OCI-LY1 (cell line): ENCODE data around the gene WBP1L.

ENCODE experiments used
- H2AFZ ChIP-seq: fragments of 200-600 bp; sonication (generic), shearing (Covaris generic); 2 replicates; pipeline ENCODE4 v1.6.0; 2014; ENCODE audit warnings: antibody characterized with exemption, mild to moderate bottlenecking, low read length
- H3F3A ChIP-seq: fragments of 200-600 bp; sonication (generic), shearing (Covaris generic); 2 replicates; pipeline ENCODE4 v1.6.0; 2014; ENCODE audit warnings: mild to moderate bottlenecking, antibody characterized with exemption, low read length, moderate library complexity; ENCODE audit not compliant: insufficient read depth
- H3K27ac ChIP-seq: fragments of 200-600 bp; sonication (generic); 2 replicates; pipeline ENCODE4 v1.5.1; 2014; ENCODE audit warnings: low read length, mixed run types, mild to moderate bottlenecking, low read depth; ENCODE audit not compliant: poor library complexity, severe bottlenecking
- H3K27me3 ChIP-seq: fragments of 200-600 bp; sonication (generic); 2 replicates; pipeline ENCODE4 v1.6.0; 2014; ENCODE audit warnings: antibody characterized with exemption, mild to moderate bottlenecking, low read length, moderate library complexity; ENCODE audit not compliant: insufficient read depth
- H3K36me3 ChIP-seq: fragments of 200-600 bp; sonication (generic); 2 replicates; pipeline ENCODE4 v1.6.1; 2014; ENCODE audit warnings: mild to moderate bottlenecking, antibody characterized with exemption, low read length, moderate library complexity, mixed read lengths; ENCODE audit not compliant: insufficient read depth
- H3K4me1 ChIP-seq: fragments of 200-600 bp; sonication (generic); 2 replicates; pipeline ENCODE4 v1.5.1; 2014; ENCODE audit warnings: mild to moderate bottlenecking, low read length, moderate library complexity; ENCODE audit not compliant: insufficient read depth, severe bottlenecking
- H3K4me2 ChIP-seq: fragments of 200-600 bp; sonication (generic), shearing (Covaris generic); 2 replicates; pipeline ENCODE4 v1.6.1; 2014; ENCODE audit warnings: low read length
- H3K4me3 ChIP-seq: fragments of 200-600 bp; sonication (generic); 2 replicates; pipeline ENCODE4 v1.5.1; 2014; ENCODE audit warnings: low read length, low read depth, mild to moderate bottlenecking, mixed read lengths; ENCODE audit not compliant: poor library complexity, severe bottlenecking
- H3K79me2 ChIP-seq: fragments of 200-600 bp; shearing (Covaris generic); 2 replicates; pipeline ENCODE4 v1.6.1; 2016; ENCODE audit warnings: mixed run types, low read length, mixed read lengths; ENCODE audit not compliant: insufficient read depth
- H3K9ac ChIP-seq: fragments of 200-600 bp; sonication (generic), shearing (Covaris generic); 2 replicates; pipeline ENCODE4 v1.6.1; 2014; ENCODE audit warnings: mild to moderate bottlenecking, low read length, mixed read lengths
- H3K9me2 ChIP-seq: fragments of 200-600 bp; sonication (generic), shearing (Covaris generic); 2 replicates; pipeline ENCODE4 v1.6.1; 2014; ENCODE audit warnings: low read depth, mild to moderate bottlenecking, low read length, mixed read lengths
- H3K9me3 ChIP-seq: fragments of 200-600 bp; shearing (Covaris generic); 2 replicates; pipeline ENCODE4 v1.6.1; 2014; ENCODE audit warnings: low read length, mixed read lengths
- H4K20me1 ChIP-seq: fragments of 200-600 bp; sonication (generic), shearing (Covaris generic); 2 replicates; pipeline ENCODE4 v1.6.0; 2016; ENCODE audit warnings: mild to moderate bottlenecking, low read length; ENCODE audit not compliant: insufficient read depth
- EZH2 ChIP-seq: fragments of 200-600 bp; sonication (generic), shearing (Covaris generic); IDR thresholded peaks from 2 replicates; pipeline ENCODE4 v1.8.0; 2017; ENCODE audit warnings: borderline replicate concordance, mixed run types, mild to moderate bottlenecking, antibody characterized with exemption, low read length, moderate library complexity, mixed read lengths
- TF ChIP-seq, protein P1 (sequence below): fragments of 200-600 bp; sonication (generic), shearing (Covaris generic); IDR thresholded peaks from 2 replicates; pipeline ENCODE4 v1.5.1; 2017; ENCODE audit warnings: mild to moderate bottlenecking, antibody characterized with exemption, low read length, moderate library complexity, mixed read lengths

Gene WBP1L

DNA sequence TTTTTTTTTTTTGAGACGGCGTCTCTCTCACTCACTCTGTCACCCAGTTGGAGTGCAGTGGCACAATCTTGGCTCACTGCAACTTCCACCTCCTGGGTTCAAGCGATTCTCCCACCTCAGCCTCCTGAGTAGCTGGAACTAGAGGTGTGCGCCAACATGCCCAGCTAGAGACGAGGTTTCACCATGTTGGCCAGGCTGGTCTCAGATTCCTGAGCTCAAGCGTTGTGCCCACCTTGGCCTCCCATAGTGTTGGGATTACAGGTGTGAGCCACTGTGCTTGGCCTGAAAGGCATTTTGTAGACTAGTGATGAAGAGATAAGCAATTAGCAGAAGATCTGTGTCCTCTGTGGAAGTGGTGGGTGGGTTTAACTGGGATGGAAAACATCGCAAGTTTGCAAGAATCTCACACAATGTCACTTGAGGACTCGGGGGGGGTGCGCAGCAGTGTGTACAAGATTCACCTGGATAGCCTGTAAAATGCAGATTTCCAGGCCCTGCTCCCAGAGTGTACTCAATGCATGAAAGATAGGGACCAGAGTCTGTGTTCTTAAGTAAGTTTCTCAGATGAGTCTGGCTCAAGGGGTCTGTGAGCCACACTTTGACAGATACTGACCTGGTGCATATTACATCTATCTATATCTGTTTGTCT is 82.5 kb downstream of the WBP1L start:
- Histone ChIP-seq H3K4me3 (no peak overlapping the region), H3K4me1 (no peaks in the 10 kb centered on the region), H3K9me2 (no peaks in the 10 kb centered on the region), H3K36me3 (no peaks in the 10 kb centered on the region), H3F3A (no peaks in the 10 kb centered on the region), H3K9me3 (no peaks in the 10 kb centered on the region), H3K4me2 (no peak overlapping the region), H3K27me3 (no peaks in the 10 kb centered on the region), H2AFZ (no peak overlapping the region), H3K79me2 (no peaks in the 10 kb centered on the region), H3K9ac (no peak overlapping the region), H4K20me1 (no peaks in the 10 kb centered on the region), H3K27ac (no peak overlapping the region)
- no peak for TF ChIP-seq EZH2
- TF ChIP-seq, protein P1, sequence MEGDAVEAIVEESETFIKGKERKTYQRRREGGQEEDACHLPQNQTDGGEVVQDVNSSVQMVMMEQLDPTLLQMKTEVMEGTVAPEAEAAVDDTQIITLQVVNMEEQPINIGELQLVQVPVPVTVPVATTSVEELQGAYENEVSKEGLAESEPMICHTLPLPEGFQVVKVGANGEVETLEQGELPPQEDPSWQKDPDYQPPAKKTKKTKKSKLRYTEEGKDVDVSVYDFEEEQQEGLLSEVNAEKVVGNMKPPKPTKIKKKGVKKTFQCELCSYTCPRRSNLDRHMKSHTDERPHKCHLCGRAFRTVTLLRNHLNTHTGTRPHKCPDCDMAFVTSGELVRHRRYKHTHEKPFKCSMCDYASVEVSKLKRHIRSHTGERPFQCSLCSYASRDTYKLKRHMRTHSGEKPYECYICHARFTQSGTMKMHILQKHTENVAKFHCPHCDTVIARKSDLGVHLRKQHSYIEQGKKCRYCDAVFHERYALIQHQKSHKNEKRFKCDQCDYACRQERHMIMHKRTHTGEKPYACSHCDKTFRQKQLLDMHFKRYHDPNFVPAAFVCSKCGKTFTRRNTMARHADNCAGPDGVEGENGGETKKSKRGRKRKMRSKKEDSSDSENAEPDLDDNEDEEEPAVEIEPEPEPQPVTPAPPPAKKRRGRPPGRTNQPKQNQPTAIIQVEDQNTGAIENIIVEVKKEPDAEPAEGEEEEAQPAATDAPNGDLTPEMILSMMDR: no peak

DNA sequence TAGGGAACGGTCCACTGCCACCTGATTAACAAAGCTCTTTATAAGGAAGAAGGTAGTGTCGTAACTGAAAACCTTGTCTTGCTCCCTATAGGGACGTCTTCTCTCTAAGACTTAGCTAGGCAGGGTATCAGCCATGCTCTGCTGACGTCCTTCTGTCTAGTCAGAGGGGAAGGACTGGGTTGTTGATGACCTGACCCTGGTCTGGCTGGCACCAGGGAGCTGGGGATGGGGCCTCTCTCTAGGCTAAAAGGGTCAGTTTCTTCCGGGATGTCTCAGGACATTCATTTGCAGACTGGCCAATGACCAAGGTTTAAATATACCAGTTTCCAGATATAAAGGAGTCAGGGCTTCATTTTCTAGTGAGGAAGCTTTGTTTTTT is 83.8 kb downstream of the WBP1L start:
- H3K9me2 ChIP-seq: no peaks in the 10 kb centered on the region
- H3K9ac ChIP-seq: no peak overlapping the region
- H3K9me3 ChIP-seq: no peaks in the 10 kb centered on the region
- no peaks in the 10 kb centered on the region for H3K4me1 ChIP-seq
- no peak overlapping the region for H3K27ac ChIP-seq
- H3F3A ChIP-seq: no peaks in the 10 kb centered on the region
- TF ChIP-seq, protein P1: no peak
- no peak for TF ChIP-seq EZH2
- no peak overlapping the region for H3K4me2 ChIP-seq
- H2AFZ ChIP-seq: no peak overlapping the region
- H3K79me2 ChIP-seq: no peaks in the 10 kb centered on the region
- no peaks in the 10 kb centered on the region for H3K36me3 ChIP-seq
- no peaks in the 10 kb centered on the region for H4K20me1 ChIP-seq
- no peaks in the 10 kb centered on the region for H3K27me3 ChIP-seq
- no peak overlapping the region for H3K4me3 ChIP-seq

DNA sequence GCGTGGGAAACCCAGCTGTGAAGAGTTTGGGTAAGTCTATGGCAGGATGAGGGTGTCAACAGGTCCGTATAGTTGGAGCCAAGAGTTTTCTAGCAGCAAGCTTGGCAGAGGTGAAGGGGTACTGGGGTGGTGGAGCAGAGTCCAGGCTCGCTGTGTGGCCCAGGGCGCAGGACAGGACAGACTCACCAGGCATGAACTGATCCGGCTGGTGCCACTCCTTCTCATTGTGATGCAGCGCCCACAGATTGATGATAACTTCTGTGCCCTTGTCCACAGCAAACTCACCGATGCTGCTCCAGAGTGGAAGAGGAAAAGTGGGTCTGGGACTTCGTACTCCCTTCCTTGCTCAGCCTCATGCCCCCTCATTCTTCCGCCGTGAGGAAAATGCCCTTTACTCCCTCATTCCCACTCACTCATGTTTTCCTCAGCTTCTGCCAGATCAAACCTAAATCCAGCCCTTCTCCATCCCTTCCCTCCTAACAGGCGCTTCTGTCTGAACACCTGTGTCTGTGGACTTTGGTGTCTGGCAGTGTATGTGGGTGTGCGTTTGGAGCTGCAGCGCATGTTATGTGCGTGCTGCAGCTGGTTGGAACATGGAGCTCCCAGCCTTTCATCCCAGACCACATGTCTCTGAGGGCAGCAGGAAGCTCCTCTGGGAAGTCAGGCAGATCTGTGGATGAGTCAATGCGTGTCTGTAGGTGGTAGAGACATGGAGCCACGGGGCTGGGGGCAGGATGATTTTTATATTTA is 87.7 kb downstream of the WBP1L start:
- Histone ChIP-seq H3K9ac (no peak overlapping the region), H3F3A (no peaks in the 10 kb centered on the region), H3K9me3 (no peaks in the 10 kb centered on the region), H3K27me3 (no peaks in the 10 kb centered on the region), H3K27ac (no peak overlapping the region), H4K20me1 (no peaks in the 10 kb centered on the region), H3K79me2 (no peaks in the 10 kb centered on the region), H3K4me2 (no peak overlapping the region), H3K4me3 (no peak overlapping the region), H3K36me3 (no peaks in the 10 kb centered on the region), H2AFZ (no peak overlapping the region), H3K9me2 (no peaks in the 10 kb centered on the region), H3K4me1 (no peaks in the 10 kb centered on the region)
- TF ChIP-seq, protein P1: no peak
- TF ChIP-seq EZH2: no peak
